Amniotic epithelial cell (primary cell): ENCODE results near the gene AACS.
"Not testable (repeated sequence)": the region's sequence is repeated elsewhere in the genome, so short reads cannot be mapped to it uniquely, and the experiment has no call there.

Experiments
- DNase-seq: peaks from one replicate; pipeline ENCODE4 v3.0.0-alpha.2; 2010; ENCODE audit warnings: low read depth

Gene AACS

DNA sequence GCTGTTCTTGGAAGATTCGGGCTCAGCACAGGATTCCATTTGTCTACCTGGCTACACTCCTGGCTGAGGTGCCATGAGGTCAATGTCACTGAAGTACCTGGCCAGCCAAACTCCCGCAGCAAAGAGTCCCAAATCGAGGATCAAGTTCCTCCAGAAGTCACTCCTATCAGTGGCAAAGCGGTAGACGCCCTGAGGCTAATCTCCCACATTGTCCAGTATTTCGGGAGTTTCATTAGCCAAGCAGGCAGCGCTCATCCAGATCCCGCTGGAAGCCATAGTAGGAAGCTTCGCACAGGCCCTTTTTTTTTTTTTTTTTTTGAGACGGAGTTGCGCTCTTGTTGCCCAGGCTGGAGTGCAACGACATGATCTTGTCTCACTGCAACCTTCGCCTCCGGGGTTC, 8.9 kb upstream of the AACS start:
- no peak for DNase-seq

DNA sequence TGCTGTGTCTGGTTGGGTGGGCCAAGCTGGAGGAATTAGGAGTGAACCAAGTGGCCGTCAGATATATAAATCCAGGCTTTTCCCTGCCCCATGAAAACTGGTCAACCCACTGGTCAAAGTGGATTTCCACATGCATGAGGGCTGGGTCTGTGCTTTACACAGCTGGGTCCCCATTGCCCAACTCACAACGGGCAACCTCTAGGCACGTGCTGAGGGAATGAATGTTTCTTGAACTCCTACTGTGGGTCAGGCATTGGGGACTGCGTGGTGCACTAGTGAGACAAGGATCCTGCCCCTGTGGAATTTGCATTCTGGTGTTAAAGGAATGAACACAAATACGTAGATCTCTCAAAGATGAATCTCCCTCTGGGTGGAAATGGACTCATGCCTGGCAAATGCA, 7.5 kb upstream of the AACS start:
- no peak for DNase-seq

GRCh38 chr12:125061229-125061628, 4.0 kb upstream of the AACS start:
- no peak for DNase-seq

DNA sequence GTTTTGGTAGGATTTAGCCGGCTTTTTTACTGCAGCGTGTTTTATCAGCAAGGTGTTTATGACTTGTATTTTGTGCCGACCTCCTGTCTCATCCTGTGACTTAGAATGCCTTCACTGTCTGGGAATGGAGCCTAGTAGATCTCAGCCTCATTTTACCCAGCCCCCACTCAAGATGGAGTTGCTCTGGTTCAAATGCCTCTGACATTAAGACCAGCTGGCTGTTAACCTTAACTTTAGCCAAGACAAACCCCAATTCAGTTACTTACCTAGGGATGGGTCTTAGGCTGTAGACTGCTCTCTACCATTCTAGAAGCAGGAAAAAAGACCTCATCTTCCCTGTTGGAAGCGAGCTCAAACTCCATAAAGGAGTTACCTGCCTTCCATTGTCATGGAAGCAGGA, 1.7 kb upstream of the AACS start:
- DNase-seq = not testable (repeated sequence)

DNA sequence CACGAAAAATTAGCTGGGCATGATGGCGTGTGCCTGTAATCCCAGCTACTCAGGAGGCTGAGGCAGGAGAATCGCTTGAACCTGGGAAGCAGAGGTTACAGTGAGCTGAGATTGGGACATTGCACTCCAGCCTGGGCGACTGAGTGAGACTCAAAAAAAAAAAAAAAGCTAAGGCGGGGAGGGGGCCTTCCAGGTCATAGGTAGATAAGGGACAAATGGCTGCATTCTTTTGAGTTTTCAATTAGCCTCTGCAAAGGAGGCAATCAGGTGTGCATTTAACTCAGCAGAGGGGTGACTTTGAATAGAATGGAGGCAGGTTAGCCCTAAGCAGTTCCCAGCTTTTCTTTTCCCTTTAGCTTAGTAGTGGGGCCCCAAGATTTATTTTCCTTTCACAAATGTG, 743 bp upstream of the AACS start:
- no peak for DNase-seq

DNA sequence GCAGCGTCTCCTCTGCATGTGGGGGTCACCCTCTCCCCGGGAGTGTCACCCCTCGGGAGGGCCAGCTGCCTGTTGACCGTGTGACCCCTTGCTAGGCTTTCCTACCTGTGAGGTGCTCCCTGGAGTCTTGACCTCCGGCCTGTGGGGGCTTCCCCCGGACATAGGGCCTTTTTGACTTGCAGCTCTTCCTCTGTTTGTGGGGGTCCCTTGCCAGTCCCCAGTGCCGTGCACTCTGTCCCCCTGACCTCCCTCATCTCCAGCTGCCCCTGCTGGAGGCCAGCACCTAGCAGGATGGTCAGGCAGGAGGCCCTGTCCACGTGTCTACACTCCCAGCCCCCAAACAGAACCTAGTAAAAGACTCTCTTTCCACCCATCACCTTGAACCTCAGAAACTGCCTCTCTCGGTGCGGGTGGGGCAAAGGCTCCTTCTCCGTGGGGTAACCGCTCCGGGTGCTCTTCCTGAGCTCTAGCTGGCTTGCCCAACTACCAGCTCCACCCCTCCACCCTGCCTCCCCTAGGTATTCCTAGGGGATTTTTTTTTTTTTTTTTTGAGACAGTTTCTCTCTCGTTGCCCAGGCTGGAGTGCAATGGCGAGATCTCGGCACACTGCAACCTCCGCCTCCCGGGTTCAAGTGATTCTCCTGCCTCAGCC, 810 bp downstream of the AACS start:
- DNase-seq = no peak

DNA sequence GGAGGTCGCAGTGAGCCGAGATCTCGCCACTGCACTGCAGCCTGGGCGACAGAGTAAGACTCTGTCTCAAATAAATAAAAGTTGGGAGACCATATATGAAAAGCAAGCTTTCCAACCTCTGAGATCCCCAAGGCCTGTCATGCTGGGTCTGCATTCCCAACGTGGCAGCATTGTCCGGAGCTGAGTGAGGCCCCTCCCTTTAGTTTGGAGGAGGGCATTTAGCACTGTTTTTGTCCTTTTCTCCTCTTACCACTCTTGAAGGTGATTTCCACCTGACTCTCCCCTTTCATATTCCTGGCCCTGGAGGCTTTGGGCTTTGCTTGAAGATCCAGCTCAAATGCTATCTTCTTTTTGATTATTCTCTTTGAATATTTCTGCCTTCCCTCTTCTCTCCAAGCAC, 3.2 kb downstream of the AACS start:
- no peak for DNase-seq

DNA sequence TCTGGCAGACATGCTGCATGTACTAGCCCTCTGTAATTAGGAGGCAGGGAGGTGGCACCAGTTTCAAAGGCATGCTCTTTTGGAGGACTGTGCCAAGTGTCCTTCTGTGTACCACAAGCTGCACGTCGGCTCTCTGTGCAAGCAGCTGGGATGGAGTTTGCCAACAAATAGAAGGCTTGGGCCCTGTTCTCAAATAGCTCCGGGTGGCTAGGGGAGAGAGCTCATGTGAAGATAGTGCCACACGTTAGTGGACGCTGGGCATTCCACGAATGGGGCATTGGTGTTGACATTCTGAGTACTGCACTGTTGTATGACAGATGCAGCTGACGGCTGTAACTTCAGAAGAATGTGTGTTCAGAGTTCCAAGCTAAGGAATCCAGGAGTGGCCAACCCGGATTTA, 4.4 kb downstream of the AACS start:
- no peak for DNase-seq

DNA sequence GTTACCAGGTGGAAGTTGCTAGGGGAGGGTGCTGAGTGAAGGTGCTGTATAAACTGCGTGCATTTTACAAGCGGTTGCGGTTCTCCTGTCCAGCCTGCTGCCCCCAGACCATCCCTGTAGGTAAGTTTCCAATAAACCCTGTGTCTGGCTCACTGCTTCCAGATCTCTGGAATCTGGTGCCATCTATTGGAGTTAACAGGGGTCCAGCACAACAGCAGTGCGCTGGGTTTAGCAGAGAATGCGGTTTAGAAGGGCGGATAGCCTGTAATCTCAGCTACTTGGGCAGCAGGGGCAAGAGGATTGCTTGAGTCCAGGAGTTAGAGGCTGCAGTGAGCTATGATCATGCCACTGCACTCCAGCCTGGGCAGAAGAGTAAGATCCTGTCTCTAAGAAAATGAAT, 4.9 kb downstream of the AACS start:
- peak; percentile 40 for DNase-seq

DNA sequence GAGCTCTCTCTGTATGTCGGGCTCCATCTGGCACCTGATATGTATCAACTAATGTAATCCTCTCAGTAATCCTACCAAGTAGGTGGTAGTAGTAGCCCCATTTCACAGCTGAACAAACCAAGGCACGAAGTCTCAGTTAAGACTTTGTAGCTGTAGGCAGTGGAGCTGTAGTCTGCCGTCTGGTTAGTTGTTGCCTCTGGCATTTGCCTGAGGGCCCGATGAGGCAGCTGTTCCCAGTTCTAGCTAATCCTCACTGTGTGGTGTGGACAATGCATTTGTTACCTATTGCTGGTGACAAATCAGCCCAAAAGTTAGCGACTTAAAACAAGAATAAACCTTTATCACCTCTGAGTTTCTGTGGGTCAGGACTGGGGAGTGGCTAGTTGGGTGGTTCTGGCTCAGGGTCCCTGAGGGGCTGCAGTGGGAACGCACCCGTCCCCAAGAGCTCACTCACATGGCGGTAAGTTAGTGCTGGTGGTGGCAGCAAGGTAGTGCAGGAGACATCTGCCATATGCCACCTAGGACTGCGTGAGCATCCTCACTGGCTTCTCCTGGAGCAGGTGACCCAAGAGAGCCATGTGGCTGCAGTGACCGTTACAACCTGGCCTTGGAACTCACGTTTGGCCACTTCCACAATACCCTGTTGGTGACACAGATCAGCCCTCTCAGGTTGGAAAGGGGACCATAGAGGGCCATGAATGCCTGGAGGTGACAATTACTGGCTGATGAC, 5.6 kb downstream of the AACS start:
- DNase-seq = no peak

DNA sequence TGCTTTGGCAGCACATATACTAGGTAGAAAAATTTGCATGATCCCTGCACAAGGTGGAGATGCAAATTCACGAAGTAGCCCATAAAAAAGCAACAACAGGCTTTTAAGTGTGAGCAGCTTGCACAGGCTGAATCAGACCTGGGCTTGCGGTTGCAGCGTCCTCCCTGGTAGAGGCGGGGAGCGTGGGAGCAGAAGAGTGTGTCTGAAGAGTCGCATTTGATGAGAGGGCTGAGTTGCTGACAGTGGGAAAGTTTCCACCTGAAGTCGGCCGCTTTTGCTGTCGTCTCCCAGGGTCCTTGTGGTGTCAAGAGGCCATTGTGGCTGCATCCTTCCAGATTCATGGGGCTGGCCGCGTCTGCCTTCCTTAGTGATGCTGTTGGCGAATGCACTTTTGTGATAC, 6.2 kb downstream of the AACS start:
- no peak for DNase-seq

- DNase-seq = no peak
These were observed 7.3 kb downstream of the AACS start for GRCh38 chr12:125072496-125072895.

DNA sequence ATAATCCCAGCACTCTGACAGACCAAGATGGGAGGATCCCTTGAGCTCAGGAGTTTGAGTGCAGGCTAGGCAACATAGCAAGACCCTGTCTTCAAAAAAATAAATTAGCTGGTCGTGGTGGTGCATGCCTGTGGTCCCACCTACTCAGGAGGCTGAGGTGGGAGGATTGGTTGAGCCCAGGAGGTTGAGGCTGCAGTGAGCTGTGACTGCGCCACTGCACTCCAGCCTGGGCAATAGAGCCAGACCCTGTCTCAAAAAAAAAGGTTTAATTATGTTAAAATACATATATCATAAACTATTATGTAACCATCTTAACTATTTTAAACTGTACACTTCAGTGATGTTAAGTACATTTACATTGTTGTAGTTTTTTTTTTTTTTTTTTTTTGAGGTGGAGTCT, 9.1 kb downstream of the AACS start:
- DNase-seq = not testable (repeated sequence)

DNA sequence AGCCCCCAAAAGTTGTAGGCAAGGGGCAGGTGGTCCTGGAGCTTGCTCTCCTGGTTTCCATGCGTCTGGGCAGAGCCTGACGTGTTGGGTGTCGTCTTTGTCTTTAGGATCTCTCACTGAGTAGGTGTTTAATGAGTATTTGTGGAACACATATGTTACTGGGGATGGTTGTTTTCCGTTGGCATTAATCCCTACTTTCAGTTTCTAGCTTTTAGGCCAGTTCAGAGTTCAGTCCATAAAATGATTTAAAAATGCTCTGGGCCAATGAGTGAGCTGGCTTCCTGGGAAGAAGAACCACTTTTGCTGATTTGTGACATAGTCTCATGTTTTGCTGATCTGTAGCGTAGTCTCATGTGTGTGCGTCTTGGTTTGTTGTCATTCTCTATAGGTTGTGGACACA, 10.9 kb downstream of the AACS start:
- DNase-seq = no peak

- DNase-seq = no peak
These were observed 13.8 kb downstream of the AACS start for GRCh38 chr12:125079084-125079483.

GRCh38 chr12:125079648-125080645, 14.7 kb downstream of the AACS start:
- peak; percentile 89 for DNase-seq

- no peak for DNase-seq
These were observed 16.2 kb downstream of the AACS start for GRCh38 chr12:125081427-125081826.

DNA sequence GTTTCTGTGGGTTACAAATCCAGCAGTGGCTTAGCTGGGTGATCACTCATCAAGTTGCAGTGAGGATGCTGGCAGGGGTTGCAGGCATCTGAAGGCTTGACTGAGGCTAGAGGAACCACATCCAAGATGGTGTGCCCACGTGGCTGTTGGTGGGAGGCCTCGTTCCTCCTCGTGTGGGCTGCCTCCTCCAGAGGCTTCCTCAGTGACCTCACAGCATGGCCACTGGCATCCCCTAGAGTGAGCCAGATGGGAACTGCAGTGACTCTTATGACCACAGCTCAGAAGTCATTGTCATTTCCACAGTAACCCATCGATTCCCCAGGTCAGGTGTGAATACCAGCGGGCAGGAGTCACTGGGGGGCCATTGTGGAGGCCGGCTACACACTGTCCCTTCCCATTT, 17.8 kb downstream of the AACS start:
- no peak for DNase-seq

- not testable (repeated sequence) for DNase-seq
These were observed 23.0 kb downstream of the AACS start for GRCh38 chr12:125088199-125088598.

- DNase-seq = no peak
These were observed 23.8 kb downstream of the AACS start for GRCh38 chr12:125089083-125089482.

GRCh38 chr12:125089626-125090025, 24.4 kb downstream of the AACS start:
- no peak for DNase-seq

DNA sequence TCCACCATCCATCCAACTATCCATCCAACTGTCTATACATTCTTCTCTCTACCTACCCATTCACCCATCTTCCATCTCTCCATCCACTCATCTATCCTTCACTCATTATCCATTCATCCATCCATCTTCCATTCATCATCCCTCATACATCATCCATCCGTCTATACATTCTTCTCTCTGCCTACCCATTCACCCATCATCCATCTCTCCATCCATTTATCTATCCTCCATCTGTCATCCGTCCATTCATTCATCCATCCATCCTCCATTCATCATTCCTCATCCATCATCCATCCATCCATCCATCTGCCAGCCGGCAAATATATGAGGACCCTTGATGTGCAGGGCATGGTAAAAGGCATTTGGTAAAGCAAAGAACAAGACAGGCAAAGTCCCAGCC, 25.2 kb downstream of the AACS start:
- no peak for DNase-seq

GRCh38 chr12:125091401-125091800, 26.2 kb downstream of the AACS start:
- DNase-seq = no peak
